HG02852 (cell line): ENCODE data around the gene RAVER1.

Experiments
- ATAC-seq: cut with Tn5 transposase; IDR thresholded peaks from one replicate; pipeline ENCODE4 v1.9.1; 2021; ENCODE audit warnings: mild to moderate bottlenecking, moderate library complexity; ENCODE audit not compliant: unreplicated experiment

Gene RAVER1

GRCh38 chr19:10270616-10271394 lies 62.5 kb downstream of the RAVER1 start, which contains the start of gene ICAM1:
ICAM1 (plus strand) TSS chr19:10271120; CDS start chr19:10271160, 40 bp downstream.
- peak; percentile 45 for ATAC-seq

- peak; percentile 39 for ATAC-seq
Measured at GRCh38 chr19:10270180-10270615, 63.1 kb downstream of the RAVER1 start.

GRCh38 chr19:10269333-10270179 lies 63.8 kb downstream of the RAVER1 start:
- no peak for ATAC-seq

- no peak for ATAC-seq
Measured at GRCh38 chr19:10268071-10268470, 65.3 kb downstream of the RAVER1 start.

- ATAC-seq = no peak
Measured at GRCh38 chr19:10266706-10267105, 66.6 kb downstream of the RAVER1 start.
